Caco-2 (cell line): ENCODE results near the gene PTPN14. TPM values are rescaled to one million over a fixed set of nuclear protein-coding genes. Genes with fewer than 3 reads are reported as not detected.

Experiments
- BruUV-seq: library from RNA; stranded (reverse); fragments of 400-500 nt; replicated peaks from 2 replicates; lab custom pipeline; 2021; lab: Mats Ljungman, UMichigan
- CTCF ChIA-PET: fragments of 300-600 bp; sonication (Branson Sonifier 250); formaldehyde crosslinking; loops from one replicate; lab custom pipeline; 2022; ENCODE audit warnings: antibody characterized with exemption; lab: Charles Lee
- POLR2A ChIA-PET: fragments of 300-600 bp; sonication (Branson Sonifier 250); formaldehyde crosslinking; loops from one replicate; lab custom pipeline; 2022; ENCODE audit warnings: antibody characterized with exemption; lab: Charles Lee
- DNase-seq, 2 experiments: peaks; one replicate each; pipeline versions ENCODE4 v3.0.0 to v3.0.0-alpha.2; 2020 to 2022
- H3K27me3 ChIP-seq: replicated peaks from 2 replicates; pipeline ENCODE4 v1.6.0; 2011; ENCODE audit warnings: low read length; ENCODE audit not compliant: control insufficient read depth, insufficient read depth
- H3K36me3 ChIP-seq: 2 replicates; pipeline ENCODE4 v1.5.1; 2011; ENCODE audit warnings: low read length; ENCODE audit not compliant: control insufficient read depth, insufficient read depth
- H3K4me1 ChIP-seq: fragments of 250-450 bp; sonication (Bioruptor Pico); 2 replicates; pipeline ENCODE4 v1.5.1; 2020; ENCODE audit warnings: mild to moderate bottlenecking
- H3K4me3 ChIP-seq: 2 replicates; pipeline ENCODE4 v1.5.1; 2011; ENCODE audit warnings: low read depth, mild to moderate bottlenecking, control low read depth, low read length
- H3K9me3 ChIP-seq: fragments of 250-450 bp; sonication (Bioruptor Pico); 2 replicates; pipeline ENCODE4 v1.5.1; 2020; ENCODE audit warnings: mild to moderate bottlenecking, moderate library complexity
- H3K27ac Mint-ChIP-seq: one replicate; pipeline ENCODE4 v1.8.0; 2022; ENCODE audit warnings: mixed read lengths; ENCODE audit not compliant: unreplicated experiment
- H3K27me3 Mint-ChIP-seq: one replicate; pipeline ENCODE4 v1.8.0; 2022; ENCODE audit warnings: mixed read lengths; ENCODE audit not compliant: insufficient read depth, unreplicated experiment
- H3K36me3 Mint-ChIP-seq: one replicate; pipeline ENCODE4 v1.8.0; 2022; ENCODE audit warnings: mild to moderate bottlenecking, mixed read lengths; ENCODE audit not compliant: insufficient read depth, unreplicated experiment
- H3K4me1 Mint-ChIP-seq: one replicate; pipeline ENCODE4 v1.8.0; 2022; ENCODE audit warnings: low read depth, mixed read lengths; ENCODE audit not compliant: unreplicated experiment
- H3K4me3 Mint-ChIP-seq: one replicate; pipeline ENCODE4 v1.8.0; 2022; ENCODE audit warnings: mild to moderate bottlenecking, moderate library complexity, mixed read lengths; ENCODE audit not compliant: unreplicated experiment
- H3K9me3 Mint-ChIP-seq: one replicate; pipeline ENCODE4 v1.8.0; 2022; ENCODE audit warnings: mixed read lengths; ENCODE audit not compliant: unreplicated experiment
- CTCF ChIP-seq, 2 experiments: fragments of 200-600 bp in 1 of 2; IDR thresholded peaks; 1 replicate in 1 of 2; 2 replicates in 1 of 2; pipeline versions ENCODE4 v1.5.1 to v1.8.0; 2011 to 2022; ENCODE audit warnings: antibody characterized with exemption in 1 of 2, control low read depth in 1 of 2, inconsistent platforms in 1 of 2, low read depth in 1 of 2, low read length in 1 of 2, mild to moderate bottlenecking in 1 of 2, moderate library complexity in 1 of 2; ENCODE audit not compliant: insufficient read depth in 1 of 2, severe bottlenecking in 1 of 2, unreplicated experiment in 1 of 2
- intact Hi-C: fragments of 100-400 bp; cut with micrococcal nuclease; formaldehyde crosslinking; loops from one replicate; pipeline ENCODE4 v1.10.0; 2022; ENCODE audit not compliant: unreplicated experiment
- total RNA-seq: library from RNA; stranded (reverse); gene quantifications from 2 replicates; pipeline ENCODE4 v1.2.3, GENCODE V29; 2022

The PTPN14 gene
- total RNA-seq, 1 experiment from 2014 or later, result 103 TPM

GRCh38 chr1:214541693-214542092 lies 9.7 kb downstream of the PTPN14 start:
- Mint-ChIP-seq H3K9me3 (no peaks in the 10 kb centered on the region), H3K27ac (no peak overlapping the region), H3K4me1 (peaks cover 67% of the 10 kb centered on the region), H3K36me3 (peaks cover 40% of the 10 kb centered on the region), H3K27me3 (no peaks in the 10 kb centered on the region), H3K4me3 (no peak overlapping the region)
- no peak for TF ChIP-seq CTCF (IDR thresholded peaks at IDR 0.05; ENCODE audit: insufficient read depth in 1 of 2, low read depth in 1 of 2, low read length in 1 of 2, severe bottlenecking in 1 of 2, unreplicated experiment in 1 of 2)
- intact Hi-C loops, result no loop called here
- DNase-seq, result no peak
- Histone ChIP-seq H3K4me1 (peaks cover 24% of the 10 kb centered on the region), H3K36me3 (no peaks in the 10 kb centered on the region), H3K9me3 (no peaks in the 10 kb centered on the region), H3K27me3 (no peaks in the 10 kb centered on the region), H3K4me3 (no peak overlapping the region)
- ChIA-PET POLR2A (interaction anchor here (0.8 kb wide), 1 partner anchor 10 kb away, joined by 3 read pairs; the partner anchor contains the start of gene PTPN14), CTCF (no interaction called here)
- no TSS peak for BruUV-seq

DNA sequence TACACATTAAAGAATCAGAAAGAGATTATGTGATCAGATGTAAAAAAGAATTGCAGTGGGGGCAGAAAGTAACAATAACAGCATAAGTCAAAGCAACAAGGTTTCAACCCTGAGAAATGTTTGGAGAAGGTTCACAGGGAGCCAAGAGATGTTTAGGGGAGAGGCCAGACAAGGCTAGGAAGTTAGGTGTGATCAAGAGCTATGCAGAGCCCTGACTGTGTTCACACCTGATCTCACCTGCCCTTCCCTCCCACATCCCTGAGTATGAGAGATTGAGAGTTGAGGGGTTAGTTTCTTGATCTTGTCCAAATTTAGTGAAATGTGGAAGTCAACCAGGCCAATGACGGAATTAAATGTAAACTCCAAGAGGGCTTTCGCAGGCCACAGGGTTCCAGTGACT lies 10.2 kb downstream of the PTPN14 start:
- no peak for TF ChIP-seq CTCF (IDR thresholded peaks at IDR 0.05; ENCODE audit: insufficient read depth in 1 of 2, low read depth in 1 of 2, low read length in 1 of 2, severe bottlenecking in 1 of 2, unreplicated experiment in 1 of 2)
- Mint-ChIP-seq H3K9me3 (no peaks in the 10 kb centered on the region), H3K4me3 (no peak overlapping the region), H3K27me3 (no peaks in the 10 kb centered on the region), H3K4me1 (peaks cover 63% of the 10 kb centered on the region), H3K27ac (no peak overlapping the region), H3K36me3 (peaks cover 37% of the 10 kb centered on the region)
- peaks cover 19% of the 10 kb centered on the region for H3K4me1 ChIP-seq
- DNase-seq, result no peak
- CTCF ChIA-PET, result no interaction called here
- intact Hi-C loops, result no loop called here
- H3K36me3 ChIP-seq, result no peaks in the 10 kb centered on the region
- H3K27me3 ChIP-seq, result no peaks in the 10 kb centered on the region
- BruUV-seq, result no TSS peak
- POLR2A ChIA-PET, result interaction anchor here (0.5 to 0.8 kb wide), 3 partner anchors 11 to 64 kb away, joined by 3 to 4 read pairs (median 3); partner anchors contain the start of gene PTPN14
- no peaks in the 10 kb centered on the region for H3K9me3 ChIP-seq
- H3K4me3 ChIP-seq, result no peak overlapping the region

DNA sequence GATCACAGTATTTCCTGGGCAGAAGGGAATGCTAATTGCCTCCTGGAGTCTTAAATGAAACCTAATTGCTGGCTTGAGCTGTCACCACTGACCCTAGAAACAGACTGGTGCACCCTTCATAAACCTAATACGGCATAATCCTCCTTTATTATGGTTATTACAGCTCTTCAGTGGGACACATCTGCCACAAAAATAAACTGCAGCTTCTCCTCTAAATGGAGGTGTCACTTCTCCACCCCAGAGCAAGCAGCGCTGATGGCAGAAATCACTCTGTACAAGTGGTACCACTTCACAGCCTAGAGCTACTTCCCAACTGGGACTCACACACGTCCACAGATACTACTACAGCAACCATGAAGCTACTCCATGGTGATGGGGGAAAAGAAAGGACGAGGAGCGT lies 11.1 kb downstream of the PTPN14 start:
- POLR2A ChIA-PET, result no interaction called here
- peaks cover 57% of the 10 kb centered on the region for H3K4me1 Mint-ChIP-seq
- H3K27ac Mint-ChIP-seq, result no peak overlapping the region

More for the DNA sequence above, 11.1 kb downstream of the PTPN14 start:
- DNase-seq, result no peak
- BruUV-seq, result no TSS peak
- Mint-ChIP-seq H3K27me3 (no peaks in the 10 kb centered on the region), H3K9me3 (no peaks in the 10 kb centered on the region), H3K4me3 (no peak overlapping the region), H3K36me3 (peaks cover 37% of the 10 kb centered on the region)
- H3K4me1 ChIP-seq, result peaks cover 10% of the 10 kb centered on the region
- no peaks in the 10 kb centered on the region for H3K27me3 ChIP-seq
- H3K4me3 ChIP-seq, result no peak overlapping the region
- CTCF ChIA-PET, result no interaction called here
- no peak for TF ChIP-seq CTCF (IDR thresholded peaks at IDR 0.05; ENCODE audit: insufficient read depth in 1 of 2, low read depth in 1 of 2, low read length in 1 of 2, severe bottlenecking in 1 of 2, unreplicated experiment in 1 of 2)
- no peaks in the 10 kb centered on the region for H3K9me3 ChIP-seq
- intact Hi-C loops, result no loop called here
- H3K36me3 ChIP-seq, result no peaks in the 10 kb centered on the region
